GM12873 (cell line): Measurements from ENCODE around the gene STXBP5L.

Experiments
- CTCF ChIP-seq: IDR thresholded peaks from 2 replicates; pipeline ENCODE4 v1.5.1; 2012; ENCODE audit warnings: low read depth, mild to moderate bottlenecking, moderate library complexity, low read length, control low read depth; ENCODE audit not compliant: insufficient read depth; ENCODE audit errors: missing control alignments

Gene STXBP5L

DNA sequence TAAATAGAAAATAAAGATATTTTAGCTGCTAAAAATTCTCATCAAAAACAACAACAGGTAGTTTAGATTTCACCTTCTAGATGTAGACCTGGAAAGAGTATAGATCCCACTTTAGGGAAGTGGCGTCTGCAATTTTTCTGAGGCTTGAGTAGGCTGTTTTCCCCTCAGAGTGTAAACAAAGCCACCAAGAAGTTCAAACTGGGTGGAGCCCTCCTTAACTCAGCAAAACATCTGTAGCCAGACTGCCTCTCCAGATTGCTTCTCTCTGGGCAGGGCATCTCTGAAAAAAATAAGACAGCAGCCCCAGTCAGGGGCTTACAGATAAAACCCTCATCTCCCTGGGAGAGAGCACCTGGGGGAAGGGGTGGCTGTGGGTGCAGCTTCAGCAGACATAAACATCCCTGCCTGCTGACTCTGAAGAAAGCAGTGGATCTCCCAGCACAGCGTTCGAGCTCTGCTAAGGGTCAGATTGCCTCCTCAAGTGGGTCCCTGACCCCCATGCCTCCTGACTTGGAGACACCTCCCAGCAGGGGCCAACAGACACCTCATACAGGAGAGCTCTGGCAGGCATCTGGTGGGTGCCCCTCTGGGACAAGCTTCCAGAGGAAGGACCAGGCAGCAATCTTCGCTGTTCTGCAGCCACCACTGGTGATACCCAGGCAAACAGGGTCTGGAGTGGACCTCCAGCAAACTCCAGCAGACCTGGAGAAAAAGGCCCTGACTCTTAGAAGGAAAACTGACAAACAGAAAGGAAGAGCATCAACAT is 259.6 kb downstream of the STXBP5L start:
- TF ChIP-seq CTCF, result no peak

- no peak for TF ChIP-seq CTCF
Measured at GRCh38 chr3:121175083-121175482, 267.1 kb downstream of the STXBP5L start.

DNA sequence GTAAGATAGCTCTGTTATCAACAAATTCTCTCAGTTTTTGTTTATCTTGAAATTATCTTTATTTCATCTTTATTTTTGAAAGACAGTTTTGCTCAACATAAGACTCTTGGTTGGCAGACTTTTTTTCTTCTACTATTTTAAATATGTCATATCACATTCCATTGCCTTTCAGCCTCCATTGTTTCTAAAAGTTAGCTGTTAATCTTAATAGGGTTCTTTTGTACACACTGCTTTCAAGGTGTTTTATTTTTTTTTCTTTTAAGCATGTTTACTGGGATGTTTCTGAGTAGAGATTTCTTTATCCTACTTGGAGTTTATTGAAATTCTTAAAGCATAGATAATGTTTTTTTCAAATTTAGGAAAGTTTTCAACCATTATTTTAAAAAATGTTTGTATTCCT is 294.6 kb downstream of the STXBP5L start:
- no peak for TF ChIP-seq CTCF

DNA sequence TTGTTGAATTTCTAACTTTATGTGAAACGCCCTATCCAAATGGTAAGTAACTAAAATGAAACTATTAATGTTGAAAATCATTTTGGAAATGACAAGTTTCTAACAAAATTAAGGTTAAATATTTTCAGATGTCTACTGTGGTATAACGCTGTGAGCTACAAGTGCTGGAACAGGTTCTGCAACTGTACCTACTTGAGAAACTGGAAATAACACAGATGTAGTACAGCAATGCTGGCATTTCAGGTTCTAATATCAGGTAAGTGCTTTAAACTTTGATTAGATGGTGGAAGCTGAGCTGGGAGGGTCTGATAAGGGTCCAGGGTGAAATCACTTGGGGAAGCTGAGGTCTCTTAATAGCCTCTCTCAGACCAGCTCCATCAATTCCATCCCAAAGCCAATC is 315.1 kb downstream of the STXBP5L start:
- TF ChIP-seq CTCF, result no peak

- no peak for TF ChIP-seq CTCF
Measured at GRCh38 chr3:121228971-121229370, 321.0 kb downstream of the STXBP5L start.

DNA sequence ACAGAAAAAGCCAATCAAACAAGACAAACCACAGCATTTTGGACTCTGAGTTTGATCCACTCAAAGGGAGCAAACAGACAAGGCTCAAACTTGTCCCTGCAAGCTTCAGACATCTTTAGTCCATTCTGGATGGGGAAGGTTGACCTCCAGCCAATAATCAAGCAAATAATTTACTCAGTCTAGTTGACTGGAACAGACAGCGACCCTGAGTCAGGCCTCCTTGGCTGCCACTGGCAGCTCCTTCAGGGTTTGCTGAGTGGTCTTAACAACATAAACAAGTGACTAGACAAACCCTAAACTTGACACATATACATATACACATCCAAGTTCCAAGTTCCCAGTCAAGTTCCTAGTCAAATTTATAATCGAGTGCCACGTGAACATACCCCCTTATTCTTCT is 323.9 kb downstream of the STXBP5L start:
- TF ChIP-seq CTCF, result no peak

DNA sequence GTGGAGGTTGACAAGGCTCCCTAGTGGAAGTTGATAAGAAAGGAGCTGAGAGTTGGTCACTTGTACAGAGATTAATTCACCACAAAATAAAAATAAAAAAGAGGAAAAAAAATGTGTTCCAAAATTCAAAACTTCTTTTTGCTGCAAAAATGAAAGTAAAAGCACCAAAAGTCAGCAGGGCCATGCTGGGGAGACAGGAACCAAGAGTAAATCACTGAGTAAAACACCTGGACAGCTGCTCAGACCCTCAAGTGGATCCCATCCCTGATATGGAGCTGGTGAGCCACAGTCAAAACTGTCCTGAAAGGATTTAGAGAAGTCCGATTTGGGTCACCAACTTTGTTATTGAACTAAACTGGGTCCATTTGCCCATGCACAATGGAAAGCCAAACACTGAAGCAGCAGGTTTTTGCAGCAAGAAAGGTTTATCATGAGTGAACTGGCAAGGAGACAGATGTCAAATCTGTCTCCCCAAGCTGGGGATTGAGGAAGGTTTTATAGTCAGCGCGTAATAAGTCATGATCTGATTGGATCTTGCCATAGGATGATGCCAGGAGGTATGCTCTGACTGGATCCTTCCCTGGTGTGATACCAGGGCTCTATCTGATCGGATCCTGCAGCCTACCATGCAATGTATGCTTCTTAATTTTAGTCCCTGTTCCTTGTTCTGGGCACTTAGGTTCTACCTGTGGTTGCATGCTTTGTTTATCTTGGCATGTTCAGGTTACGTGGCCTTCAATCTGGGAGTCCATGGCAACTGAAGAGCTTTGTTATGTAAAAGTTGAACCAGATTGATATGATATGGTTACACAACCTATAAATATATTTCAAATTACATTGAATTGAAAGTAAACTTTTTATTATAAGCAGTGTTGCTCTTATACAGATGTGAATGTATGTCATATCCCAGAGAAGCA is 324.6 kb downstream of the STXBP5L start:
- TF ChIP-seq CTCF, result no peak
